Hematopoietic multipotent progenitor cell treated with erythropoietin and hydrocortisone succinate and interleukin-3 and kit ligand, for 8 days (in vitro differentiated cells): ENCODE results near the gene PDE10A.
"Not testable (repeated sequence)": the region's sequence is repeated elsewhere in the genome, so short reads cannot be mapped to it uniquely, and the experiment has no call there.

Experiments
- DNase-seq: peaks from one replicate; pipeline ENCODE4 v3.0.0-alpha.2; 2015

PDE10A gene

DNA sequence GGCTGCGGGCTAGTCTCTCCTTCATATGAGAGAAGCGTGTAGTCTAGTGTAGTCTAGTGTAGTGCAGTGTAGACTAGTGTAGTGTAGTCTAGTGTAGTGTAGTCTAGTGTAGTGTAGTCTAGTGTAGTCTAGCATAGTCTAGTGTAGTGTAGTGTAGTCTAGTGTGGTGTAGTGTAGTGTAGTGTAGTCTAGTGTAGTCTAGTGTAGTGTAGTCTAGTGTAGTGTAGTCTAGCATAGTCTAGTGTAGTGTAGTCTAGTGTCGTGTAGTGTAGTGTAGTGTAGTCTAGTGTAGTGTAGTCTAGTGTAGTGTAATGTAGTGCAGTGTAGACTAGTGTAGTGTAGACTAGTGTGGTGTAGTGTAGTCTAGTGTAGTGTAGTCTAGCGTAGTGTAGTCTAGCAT is 44.1 kb downstream of the PDE10A start:
- DNase-seq, result not testable (repeated sequence)

DNA sequence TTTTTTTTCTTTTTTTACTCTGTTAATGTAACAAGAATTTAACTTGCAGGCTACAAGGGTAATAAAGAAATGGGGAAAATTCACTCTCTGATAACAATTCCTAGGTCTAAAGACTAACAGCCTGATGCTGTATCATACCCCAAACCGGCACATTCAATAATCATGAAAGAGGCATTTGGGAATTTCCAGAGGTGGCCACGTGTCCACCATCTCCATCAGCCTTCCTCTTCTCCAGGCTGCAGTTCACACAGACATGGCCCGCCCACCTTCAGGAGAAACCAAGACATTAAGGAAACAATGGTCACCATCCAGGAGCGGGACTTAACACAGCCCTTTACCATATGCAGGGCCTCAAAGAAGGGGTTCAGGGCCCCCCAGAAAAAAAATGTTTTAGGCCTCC is 44.8 kb downstream of the PDE10A start:
- DNase-seq, result no peak

DNA sequence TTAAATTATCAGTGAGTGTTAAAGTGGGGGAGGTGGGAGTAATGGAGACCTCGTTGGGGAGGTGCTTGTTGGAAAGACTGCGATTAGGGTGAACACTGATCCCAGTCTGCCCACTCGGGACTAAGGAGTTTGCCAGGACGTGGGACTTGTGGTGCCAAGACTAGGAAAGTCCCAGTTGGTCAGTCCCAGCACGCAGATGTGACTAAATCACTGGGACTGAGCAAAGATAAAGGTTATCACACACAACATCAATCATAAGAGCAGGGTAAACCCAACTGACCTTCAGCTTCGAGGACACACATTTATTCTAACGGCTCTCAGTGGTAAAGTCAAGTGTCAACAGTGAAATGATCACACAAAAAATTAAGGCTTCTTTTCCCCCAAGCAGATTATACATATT is 45.5 kb downstream of the PDE10A start:
- DNase-seq, result no peak

DNA sequence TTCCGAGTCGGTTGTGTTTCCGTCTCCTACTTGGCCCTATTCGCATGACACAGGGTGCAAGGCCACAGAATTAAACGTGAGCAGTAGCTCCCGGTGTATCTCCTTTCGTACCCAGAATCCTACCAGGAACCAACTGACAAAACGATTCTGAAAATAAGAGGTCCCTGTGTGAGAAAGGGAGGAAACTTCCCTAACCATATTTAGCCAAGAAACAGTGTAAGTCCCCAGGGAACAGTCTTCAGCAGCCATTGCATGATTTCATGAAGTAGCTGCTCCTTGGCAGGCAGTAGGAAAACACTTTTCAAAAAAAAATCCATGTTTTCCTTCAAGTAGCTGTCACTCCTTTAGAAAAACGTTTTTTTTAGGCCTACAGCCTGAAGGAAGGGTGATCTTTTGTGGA is 46.9 kb downstream of the PDE10A start:
- no peak for DNase-seq

DNA sequence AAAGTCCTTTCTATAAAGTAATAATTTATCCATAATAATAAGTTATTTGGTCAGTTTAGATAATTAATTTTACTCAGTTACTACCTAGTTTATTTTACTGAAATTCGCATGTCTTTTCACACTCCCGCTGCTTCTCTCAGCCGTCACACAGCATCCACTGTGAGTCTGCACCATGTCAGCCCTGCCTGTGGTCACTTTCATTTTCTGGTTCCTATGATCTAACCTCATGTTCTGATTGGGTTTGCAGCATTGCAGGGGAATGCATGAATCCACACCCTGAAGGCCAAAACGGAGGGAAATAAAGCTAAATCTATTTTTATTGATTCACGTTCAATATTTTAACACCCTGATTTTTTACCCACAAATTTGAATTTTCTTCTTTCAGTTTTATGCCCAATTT is 47.4 kb downstream of the PDE10A start:
- DNase-seq, result no peak

DNA sequence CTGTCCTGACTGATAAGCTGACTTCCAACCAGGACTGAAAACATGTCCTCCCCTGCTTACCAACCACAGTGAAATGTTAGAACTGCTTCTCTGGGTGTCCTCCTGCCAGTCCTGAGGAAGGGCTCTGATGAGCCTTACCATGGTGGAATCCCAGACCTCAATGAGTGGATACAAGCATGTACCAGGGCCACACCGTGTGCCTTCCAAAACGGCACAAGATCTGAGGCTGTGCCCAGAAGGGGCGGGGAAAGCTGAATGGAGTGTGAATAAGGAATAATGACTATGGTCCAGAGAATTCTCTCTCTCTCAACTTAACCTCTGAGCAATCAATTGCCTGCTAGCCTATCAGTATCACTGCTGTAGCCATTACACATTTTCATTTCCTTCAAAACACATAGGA is 51.7 kb downstream of the PDE10A start:
- DNase-seq, result no peak

DNA sequence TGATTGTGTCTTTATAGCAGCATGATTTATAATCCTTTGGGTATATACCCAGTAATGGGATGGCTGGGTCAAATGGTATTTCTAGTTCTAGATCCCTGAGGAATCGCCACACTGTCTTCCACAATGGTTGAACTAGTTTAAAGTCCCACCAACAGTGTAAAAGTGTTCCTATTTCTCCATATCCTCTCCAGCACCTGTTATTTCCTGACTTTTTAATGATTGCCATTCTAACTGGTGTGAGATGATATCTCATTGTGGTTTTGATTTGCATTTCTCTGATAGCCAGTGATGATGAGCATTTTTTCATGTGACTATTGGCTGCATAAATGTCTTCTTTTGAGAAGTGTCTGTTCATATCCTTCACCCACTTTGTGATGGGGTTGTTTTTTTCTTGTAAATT is 54.5 kb downstream of the PDE10A start:
- not testable (repeated sequence) for DNase-seq

DNA sequence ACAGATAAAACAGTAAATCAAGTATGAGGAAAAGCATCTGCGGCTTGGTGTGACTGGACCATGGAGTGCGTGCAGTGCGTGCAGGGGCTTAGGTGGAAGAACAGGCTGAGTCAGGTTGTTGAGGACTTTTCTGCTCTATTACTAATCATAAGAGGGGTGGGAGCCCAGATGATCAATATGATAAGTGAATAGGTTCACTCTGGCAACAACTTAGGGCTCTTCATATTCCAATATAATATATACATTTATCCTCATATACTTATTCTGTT is 56.4 kb downstream of the PDE10A start:
- DNase-seq, result no peak

DNA sequence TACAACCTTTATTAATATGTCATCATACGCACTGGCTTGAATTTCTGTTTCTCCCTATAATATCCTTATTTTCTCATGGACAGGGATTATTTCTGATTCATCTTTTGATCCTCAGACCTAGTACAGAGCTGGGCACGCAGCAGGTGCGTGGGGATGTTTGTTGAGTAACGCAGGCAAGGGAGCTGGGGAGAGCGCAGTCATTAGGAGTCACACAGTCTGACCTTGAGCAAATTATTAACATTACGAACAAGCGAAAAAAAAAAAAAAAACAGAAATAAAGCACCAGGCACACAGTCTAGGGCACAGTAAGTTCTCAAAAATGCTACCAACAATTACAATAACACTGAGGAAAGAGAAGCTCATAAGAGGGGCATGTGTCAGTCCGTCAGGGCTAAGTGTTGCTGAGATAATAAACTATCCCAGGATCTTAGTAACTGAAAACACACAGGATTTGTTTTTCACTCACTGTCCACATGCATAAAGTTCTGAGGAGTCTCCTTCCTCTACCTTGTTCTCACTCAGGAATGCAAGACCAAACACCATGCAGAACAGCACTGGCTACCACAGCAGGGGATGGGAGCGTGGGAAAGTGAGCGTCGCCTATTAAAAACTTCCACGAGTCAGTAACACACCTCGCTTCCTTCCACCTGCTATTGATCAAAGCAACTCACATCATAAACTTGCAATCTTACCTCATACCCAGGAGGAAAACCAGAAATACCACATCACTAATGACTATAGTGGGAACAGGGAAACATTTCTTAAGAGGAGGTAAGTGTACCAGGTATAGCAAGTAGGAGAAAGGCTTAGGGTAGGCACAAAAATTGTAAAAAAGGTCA is 56.9 kb downstream of the PDE10A start:
- no peak for DNase-seq

DNA sequence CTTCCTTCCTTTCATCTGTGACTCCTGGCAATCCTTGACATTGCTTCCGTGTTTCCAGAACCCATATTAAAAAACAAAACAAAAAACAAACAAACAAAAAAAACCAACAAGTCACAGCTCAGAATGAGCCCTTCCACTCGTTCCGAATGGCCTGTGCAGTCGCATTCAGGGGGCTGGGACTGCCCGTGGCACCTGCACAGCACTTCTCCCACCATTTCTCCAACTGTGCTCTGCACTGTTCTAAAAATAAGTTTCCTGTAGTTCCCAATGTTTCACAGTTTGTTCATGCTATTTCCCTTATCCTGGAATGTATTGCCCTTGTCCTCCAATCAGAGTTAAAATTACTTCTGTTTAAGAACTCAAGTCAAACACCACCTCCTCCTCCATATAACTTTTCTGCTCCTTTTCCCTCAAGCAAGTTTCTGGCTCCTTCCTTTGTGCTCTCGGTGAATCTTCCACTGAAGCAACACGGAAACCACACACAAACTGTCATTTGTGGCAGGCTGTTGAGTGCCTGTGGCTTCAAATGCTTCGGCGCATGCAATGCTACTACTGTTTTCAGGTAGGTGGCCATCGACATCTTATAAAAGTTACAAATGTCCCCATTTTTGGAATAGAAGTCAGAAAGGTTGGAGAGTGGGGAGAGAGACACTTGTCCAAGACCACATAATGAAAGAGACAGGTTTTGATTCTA is 57.7 kb downstream of the PDE10A start:
- DNase-seq, result no peak

DNA sequence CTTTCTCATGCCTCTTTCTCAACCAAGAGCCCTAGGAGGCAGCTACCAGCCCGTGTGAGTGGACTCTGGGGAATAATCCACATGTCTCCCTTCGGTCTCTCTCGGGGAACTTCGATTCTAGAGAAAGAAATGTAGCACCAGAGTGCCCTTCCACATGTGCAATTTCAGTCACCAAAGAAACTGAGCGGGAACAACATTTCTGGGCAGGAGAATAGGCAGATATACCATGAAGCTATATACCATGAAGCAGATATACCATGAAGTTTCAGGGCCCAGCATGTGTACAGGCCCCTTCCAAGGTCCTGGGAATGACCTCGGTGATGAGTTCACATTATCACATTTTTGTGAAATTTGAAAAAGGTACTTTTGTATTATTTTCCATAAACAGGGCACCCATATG is 60.8 kb downstream of the PDE10A start:
- DNase-seq, result no peak

DNA sequence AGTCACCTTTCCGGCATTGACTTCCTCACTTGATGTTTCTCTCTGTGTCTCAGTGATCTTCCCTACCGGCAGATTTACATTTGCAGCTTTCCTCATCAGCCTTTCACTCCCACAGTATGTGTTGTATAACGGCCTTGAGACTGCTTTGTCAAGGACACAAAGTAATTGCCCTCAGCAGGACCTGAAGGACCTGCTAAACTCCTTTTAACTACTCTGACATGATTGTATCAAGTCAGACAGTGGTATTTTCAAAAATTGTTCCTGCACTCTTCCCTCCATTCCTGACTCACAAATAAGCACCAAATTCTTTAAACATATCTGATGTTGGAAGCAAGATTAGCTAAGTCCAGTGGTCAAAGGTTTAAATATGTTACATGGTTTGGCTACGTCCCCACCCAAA is 62.4 kb downstream of the PDE10A start:
- no peak for DNase-seq

DNA sequence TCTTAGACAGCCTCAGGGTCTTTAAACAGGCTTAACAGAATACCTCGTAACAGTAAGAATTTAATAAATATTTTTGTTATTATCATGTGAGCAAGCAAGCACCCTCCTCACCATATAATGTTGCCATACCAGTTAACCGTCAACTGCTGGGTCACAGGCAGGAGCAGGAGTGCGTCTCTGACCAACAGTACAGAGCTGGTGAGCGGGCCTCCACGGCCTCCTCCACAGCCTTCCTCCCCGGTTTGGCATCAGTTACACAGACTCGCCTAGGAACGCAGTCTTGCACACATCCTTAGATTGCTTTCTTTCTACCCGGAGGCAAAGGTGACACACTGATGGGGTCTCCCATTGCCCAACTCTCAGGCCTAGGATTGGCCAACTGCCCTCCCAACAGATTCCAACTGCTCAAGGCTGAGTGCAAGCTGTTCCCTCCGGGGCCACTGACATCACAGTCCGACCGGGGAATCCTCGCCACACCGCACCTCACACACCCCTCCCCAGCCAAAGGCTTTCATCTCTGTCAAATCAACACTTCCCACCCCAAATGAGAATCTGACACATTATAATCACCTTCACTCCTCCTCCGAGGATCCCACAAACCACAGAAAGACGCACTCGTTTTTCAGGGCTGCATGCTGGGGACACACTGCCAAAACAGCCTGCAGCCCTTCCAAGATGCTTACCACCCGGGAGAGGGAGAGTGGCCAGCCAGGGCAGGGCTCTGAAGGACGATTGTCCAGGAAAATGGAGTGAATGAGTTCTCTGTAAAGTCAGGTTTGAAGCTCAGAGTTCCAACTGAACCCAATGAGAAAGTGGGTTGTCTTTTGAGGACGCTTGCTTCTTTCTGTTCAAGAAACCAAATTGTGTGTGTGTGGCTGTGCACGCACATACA is 63.2 kb downstream of the PDE10A start:
- no peak for DNase-seq

DNA sequence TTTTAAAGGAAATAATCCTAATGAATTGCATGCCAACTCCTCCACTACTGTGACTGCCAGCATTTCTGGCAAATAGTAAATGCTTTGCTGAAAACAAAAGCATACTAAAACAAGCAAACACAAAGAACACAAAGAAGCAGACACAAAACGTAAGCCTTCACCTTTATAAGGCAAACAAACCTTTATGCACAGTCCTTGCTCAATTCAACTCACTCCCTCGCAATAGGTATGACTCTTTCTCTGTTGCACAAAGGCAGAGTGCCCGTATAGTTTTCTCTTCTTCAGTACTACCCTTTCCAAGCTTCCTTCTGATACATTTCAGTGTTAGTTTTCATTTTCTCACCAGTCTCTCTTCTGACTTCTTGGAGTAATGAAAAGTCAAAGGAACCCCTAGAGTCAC is 63.9 kb downstream of the PDE10A start:
- no peak for DNase-seq

DNA sequence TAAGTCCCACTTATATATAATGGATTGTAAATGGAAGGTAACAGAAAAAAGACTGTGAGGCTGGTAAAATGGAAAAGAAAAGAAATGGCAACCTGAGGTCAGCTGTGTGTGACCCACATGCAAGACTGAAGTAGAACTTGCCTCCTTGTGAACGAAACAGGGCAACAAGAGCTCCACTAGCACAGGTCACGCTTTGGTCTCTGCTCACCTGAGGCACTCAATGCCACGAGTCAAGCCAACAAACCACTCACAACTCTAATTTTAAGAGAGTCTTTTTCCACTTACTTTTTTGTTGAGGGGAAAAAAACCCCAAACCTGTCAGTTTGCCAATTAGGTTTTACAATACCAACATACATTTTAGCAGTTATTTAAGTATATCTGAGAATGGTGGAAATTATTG is 65.2 kb downstream of the PDE10A start:
- DNase-seq, result no peak

DNA sequence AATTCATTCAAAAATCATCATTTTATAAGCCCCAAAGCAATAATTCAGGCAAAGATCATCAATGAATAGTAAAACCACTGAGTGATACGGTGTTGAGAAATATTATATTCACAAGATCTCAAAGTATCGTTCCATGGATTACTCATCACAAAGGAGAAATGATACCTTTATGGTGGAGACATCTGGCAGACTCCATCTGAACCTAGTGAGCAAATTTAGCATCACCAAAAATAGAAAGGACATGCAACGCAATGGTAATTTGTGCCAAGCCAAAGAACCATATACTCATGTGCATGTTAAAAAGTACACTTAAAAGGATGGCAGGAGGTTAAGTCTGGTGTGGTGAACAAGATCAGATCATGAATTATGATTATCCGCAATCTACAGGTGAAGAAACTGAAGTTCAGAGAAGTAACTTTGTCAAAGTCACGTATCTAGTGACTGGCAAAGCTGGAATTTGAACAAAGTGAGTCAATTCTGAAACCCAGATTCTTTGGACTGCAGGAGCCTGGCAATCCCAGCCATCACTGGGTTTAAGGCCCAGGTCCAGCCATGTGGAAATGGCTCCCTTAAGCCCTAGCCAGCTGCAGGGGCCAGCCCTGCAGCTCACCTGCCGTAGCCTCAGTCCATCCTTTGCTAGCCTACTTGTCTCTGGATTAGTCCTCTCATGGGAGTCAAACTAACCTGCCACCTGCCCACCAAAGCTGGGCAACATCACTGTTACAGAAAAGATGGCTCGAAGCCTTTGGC is 68.3 kb downstream of the PDE10A start:
- no peak for DNase-seq

DNA sequence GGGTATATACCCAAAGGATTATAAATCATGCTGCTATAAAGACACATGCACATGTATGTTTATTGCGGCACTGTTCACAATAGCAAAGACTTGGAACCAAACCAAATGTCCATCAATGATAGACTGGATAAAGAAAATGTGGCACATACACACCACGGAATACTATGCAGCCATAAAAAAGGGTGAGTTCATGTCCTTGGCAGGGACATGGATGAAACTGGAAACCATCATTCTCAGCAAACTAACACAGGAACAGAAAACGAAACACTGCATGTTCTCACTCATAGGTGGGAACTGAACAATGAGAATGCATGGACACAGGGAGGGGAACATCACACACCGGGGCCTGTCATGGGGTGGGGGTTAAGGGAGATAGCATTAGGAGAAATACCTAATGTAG is 70.1 kb downstream of the PDE10A start:
- not testable (repeated sequence) for DNase-seq

DNA sequence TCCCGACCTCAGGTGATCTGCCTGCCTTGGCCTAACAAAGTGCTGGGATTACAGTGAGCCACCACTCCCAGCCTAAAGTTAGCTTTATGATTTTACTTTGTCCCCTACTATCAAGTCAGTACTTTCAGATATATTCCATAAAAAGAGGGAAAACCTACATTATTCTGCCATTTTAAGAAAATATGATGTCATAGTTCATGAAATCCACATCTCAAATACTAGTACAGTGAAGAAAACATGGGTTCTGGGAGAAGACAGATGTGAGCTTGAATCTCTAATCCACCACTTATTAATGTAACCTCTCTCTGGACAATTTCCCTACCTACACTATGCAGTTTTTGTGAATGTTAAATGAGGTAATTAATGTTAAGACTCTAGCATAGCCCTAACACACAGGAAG is 74.5 kb downstream of the PDE10A start:
- no peak for DNase-seq

DNA sequence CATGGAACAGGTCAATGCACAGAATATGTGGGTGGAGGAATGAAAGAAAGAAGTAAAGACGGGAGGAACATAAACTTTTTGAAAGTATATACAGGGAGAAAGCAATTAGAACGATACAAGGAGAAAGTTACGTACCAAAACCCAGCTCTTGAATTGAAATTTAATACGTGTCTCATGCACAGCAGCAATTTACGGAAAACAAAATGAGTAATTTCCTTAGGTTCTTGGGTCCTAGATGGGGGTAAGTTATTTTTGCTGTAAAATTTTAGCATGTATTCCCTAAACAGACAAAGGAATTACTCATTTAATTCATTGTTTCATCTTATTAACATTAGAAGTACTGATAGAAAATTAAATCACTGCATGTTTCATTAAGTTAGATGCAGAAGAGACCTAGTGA is 75.8 kb downstream of the PDE10A start:
- DNase-seq, result no peak

DNA sequence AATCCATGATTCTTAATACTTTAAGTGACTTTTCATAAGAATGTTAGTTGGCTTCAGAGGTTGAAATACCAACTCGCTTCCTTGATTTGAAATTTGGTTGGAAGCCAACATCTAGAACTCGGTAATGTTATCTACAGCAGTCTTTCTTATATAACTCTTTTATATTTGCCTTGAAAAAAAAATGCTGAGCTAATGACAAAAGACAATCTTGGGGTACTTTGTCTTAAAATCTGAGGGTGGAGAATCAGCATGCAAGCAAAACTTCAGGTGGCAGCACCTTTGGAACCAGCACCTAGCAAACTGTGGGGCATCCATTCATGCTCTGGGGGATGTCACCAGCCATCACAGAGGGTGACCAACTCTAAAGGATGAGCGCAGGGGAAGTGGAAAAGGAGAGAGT is 76.3 kb downstream of the PDE10A start:
- no peak for DNase-seq

DNA sequence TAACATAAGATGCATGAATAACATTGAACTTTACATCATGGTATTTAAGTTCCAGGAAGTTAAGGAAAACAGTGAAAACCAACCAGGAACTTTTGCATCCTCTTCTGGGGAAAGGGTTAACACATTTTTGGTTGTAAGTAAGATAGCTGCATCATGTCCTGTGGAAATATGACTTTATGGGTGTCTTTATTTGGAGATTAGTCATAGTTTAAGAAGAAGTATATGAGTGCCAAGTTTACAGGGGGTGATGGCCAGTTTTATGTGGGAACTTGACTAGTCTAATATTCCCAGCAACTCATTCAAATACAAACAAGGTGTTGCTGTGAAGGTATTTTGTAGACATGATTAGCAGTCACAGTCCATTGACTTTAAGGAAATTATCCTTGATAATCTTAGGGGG is 78.0 kb downstream of the PDE10A start:
- DNase-seq, result no peak

DNA sequence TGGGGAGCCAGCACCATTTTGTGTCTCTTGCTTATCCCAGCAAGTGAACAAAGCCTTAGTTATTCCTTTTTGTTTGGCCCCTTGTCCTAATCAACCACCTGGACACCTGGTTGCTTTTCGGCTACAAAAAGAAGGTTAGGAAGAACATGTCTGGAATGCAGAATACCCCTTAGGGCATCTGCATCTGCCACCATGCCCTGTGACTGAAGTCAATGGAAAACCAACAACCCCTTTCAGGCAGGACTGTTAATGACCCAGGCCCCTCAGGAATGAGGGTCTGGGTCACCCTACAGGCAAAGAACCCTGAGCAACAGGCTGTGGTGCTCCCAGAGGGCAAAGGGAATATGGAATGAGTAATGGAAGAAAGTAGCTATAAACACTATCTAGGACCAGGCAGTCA is 78.5 kb downstream of the PDE10A start:
- no peak for DNase-seq

DNA sequence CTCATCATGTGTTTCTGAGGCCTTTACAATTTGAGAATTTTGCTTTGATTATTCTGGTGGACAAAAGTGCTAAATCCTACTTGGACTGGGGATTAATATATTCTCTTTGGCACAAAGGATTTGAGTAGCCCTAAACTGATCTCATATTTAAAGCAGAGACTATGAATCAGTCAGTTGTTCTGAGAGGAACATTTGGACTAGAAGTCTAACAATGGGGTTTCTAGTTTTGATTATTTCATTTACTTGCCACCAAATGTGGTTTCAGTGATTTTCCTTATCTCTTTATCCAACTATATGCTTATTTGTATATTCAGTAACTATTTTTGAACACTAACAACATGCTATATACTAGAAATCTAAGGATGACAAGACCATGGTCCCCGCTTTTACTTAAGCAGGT is 81.4 kb downstream of the PDE10A start:
- DNase-seq, result no peak
